B cell (primary cell): ENCODE results near the gene CDH5.
"Not testable (repeated sequence)": the region's sequence is repeated elsewhere in the genome, so short reads cannot be mapped to it uniquely, and the experiment has no call there.

Experiments used
- CTCF ChIP-seq: fragments of 200-600 bp; IDR thresholded peaks from one replicate; pipeline ENCODE4 v1.8.0; 2022; ENCODE audit warnings: antibody characterized with exemption, mild to moderate bottlenecking
- EZH2 ChIP-seq: IDR thresholded peaks from 2 replicates; pipeline ENCODE4 v1.6.1; 2012; ENCODE audit warnings: borderline replicate concordance, low read depth, mild to moderate bottlenecking, moderate library complexity, low read length; ENCODE audit not compliant: insufficient read depth, poor library complexity, severe bottlenecking

DNA sequence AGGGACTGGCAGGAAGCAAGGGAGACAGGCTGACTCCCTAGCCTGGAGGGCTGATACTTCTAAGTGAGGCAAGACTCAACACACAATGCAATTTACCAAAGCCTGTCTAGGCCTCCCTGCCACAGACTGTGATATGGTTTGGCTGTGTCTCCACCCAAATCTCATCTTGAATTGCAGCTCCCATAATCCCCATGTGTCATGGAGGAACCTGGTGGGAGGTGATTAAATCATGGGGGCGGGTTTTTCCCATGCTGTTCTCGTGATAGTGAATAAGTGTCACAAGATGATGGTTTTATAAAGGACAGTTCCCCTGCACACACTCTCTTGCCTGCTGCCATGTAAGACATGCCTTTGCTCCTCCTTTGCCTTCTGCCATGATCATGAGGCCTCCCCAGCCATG lies 35.0 kb upstream of the CDH5 start:
- TF ChIP-seq CTCF, EZH2: not testable (repeated sequence)
